H9 (cell line): ENCODE results near the gene BEST1. TPM values are rescaled to one million over a fixed set of nuclear protein-coding genes. Genes with fewer than 3 reads are reported as not detected.
A peak's percentile ranks its signal among the peaks of the same experiment; 100 is the strongest.

Experiments
- DNase-seq: peaks from one replicate; pipeline ENCODE4 v3.0.0-alpha.2; 2017
- H2AFZ ChIP-seq: one replicate; pipeline ENCODE4 v1.6.1; 2013; ENCODE audit warnings: mild to moderate bottlenecking, low read length, control low read depth, moderate library complexity
- H2AK5ac ChIP-seq: 2 replicates; pipeline ENCODE4 v1.6.1; 2013; ENCODE audit warnings: low read length, control low read depth, mixed read lengths; ENCODE audit not compliant: insufficient read length
- H2BK120ac ChIP-seq: one replicate; pipeline ENCODE4 v1.6.1; 2013; ENCODE audit warnings: low read depth, mild to moderate bottlenecking, low read length, control low read depth, inconsistent platforms; ENCODE audit not compliant: poor library complexity, severe bottlenecking
- H2BK12ac ChIP-seq: 2 replicates; pipeline ENCODE4 v1.6.1; 2013; ENCODE audit warnings: low read length, control low read depth, mixed read lengths, low read depth; ENCODE audit not compliant: insufficient read length
- H2BK15ac ChIP-seq: 2 replicates; pipeline ENCODE4 v1.6.1; 2013; ENCODE audit warnings: low read depth, low read length, control low read depth
- H2BK20ac ChIP-seq: one replicate; pipeline ENCODE4 v1.6.1; 2013; ENCODE audit warnings: low read depth, mild to moderate bottlenecking, low read length, control low read depth, inconsistent platforms; ENCODE audit not compliant: poor library complexity, severe bottlenecking
- H2BK5ac ChIP-seq: 2 replicates; pipeline ENCODE4 v1.6.1; 2013; ENCODE audit warnings: low read length, control low read depth, mixed read lengths; ENCODE audit not compliant: insufficient read length
- H3K14ac ChIP-seq: 2 replicates; pipeline ENCODE4 v1.6.1; 2013; ENCODE audit warnings: low read length, control low read depth; ENCODE audit not compliant: insufficient read depth
- H3K18ac ChIP-seq: 2 replicates; pipeline ENCODE4 v1.6.1; 2013; ENCODE audit warnings: low read depth, mild to moderate bottlenecking, mixed read lengths, low read length, control low read depth; ENCODE audit not compliant: insufficient read length
- H3K23ac ChIP-seq: 2 replicates; pipeline ENCODE4 v1.6.1; 2013; ENCODE audit warnings: low read length, control low read depth, mixed read lengths, low read depth; ENCODE audit not compliant: insufficient read length
- H3K23me2 ChIP-seq: 2 replicates; pipeline ENCODE4 v1.6.1; 2013; ENCODE audit warnings: low read depth, mild to moderate bottlenecking, mixed read lengths, low read length, control low read depth; ENCODE audit not compliant: insufficient read length, poor library complexity, severe bottlenecking
- H3K27ac ChIP-seq: 2 replicates; pipeline ENCODE4 v1.5.1; 2013; ENCODE audit warnings: low read length, control low read depth, mixed read lengths, low read depth; ENCODE audit not compliant: insufficient read length
- H3K27me3 ChIP-seq: 2 replicates; pipeline ENCODE4 v1.6.1; 2013; ENCODE audit warnings: low read length, control low read depth, inconsistent platforms; ENCODE audit not compliant: insufficient read depth
- H3K4ac ChIP-seq: 2 replicates; pipeline ENCODE4 v1.6.1; 2013; ENCODE audit warnings: low read depth, mild to moderate bottlenecking, control low read depth, inconsistent platforms, low read length, moderate library complexity
- H3K4me1 ChIP-seq: 2 replicates; pipeline ENCODE4 v1.6.1; 2013; ENCODE audit warnings: low read length, control low read depth, inconsistent platforms; ENCODE audit not compliant: insufficient read depth
- H3K4me2 ChIP-seq: 2 replicates; pipeline ENCODE4 v1.6.1; 2013; ENCODE audit warnings: low read length, control low read depth, mixed read lengths; ENCODE audit not compliant: insufficient read length, insufficient read depth
- H3K56ac ChIP-seq: 2 replicates; pipeline ENCODE4 v1.6.1; 2013; ENCODE audit warnings: low read depth, mild to moderate bottlenecking, mixed read lengths, low read length, control low read depth; ENCODE audit not compliant: insufficient read length
- H3K79me1 ChIP-seq: 2 replicates; pipeline ENCODE4 v1.6.1; 2013; ENCODE audit warnings: low read depth, mild to moderate bottlenecking, moderate library complexity, low read length, control low read depth, inconsistent platforms; ENCODE audit not compliant: insufficient read depth, poor library complexity, severe bottlenecking
- H3K79me2 ChIP-seq: 2 replicates; pipeline ENCODE4 v1.6.1; 2013; ENCODE audit warnings: low read length, control low read depth, inconsistent platforms; ENCODE audit not compliant: insufficient read depth
- H3K9ac ChIP-seq: 2 replicates; pipeline ENCODE4 v1.6.1; 2013; ENCODE audit warnings: low read length, control low read depth, mixed read lengths; ENCODE audit not compliant: insufficient read length; ENCODE audit errors: extremely low read depth
- H3K9me3 ChIP-seq: one replicate; pipeline ENCODE4 v1.6.1; 2013; ENCODE audit warnings: low read depth, low read length, inconsistent platforms; ENCODE audit not compliant: control insufficient read depth
- H3T11ph ChIP-seq: one replicate; pipeline ENCODE4 v1.6.1; 2013; ENCODE audit warnings: mild to moderate bottlenecking, low read length, control low read depth, inconsistent platforms
- H4K20me1 ChIP-seq: one replicate; pipeline ENCODE4 v1.6.1; 2013; ENCODE audit not compliant: control insufficient read depth, insufficient read length, insufficient read depth
- H4K5ac ChIP-seq: 2 replicates; pipeline ENCODE4 v1.6.1; 2013; ENCODE audit warnings: low read depth, mild to moderate bottlenecking, mixed read lengths, low read length, control low read depth; ENCODE audit not compliant: insufficient read length
- H4K8ac ChIP-seq: replicated peaks from 2 replicates; pipeline ENCODE4 v1.6.1; 2013; ENCODE audit warnings: low read length, control low read depth, mixed read lengths, low read depth; ENCODE audit not compliant: insufficient read length
- H4K91ac ChIP-seq: 2 replicates; pipeline ENCODE4 v1.6.1; 2013; ENCODE audit warnings: low read depth, mild to moderate bottlenecking, moderate library complexity, mixed read lengths, low read length, control low read depth; ENCODE audit not compliant: insufficient read length
- H3K27ac Mint-ChIP-seq, 3 experiments: 2 replicates in 2 of 3; 3 replicates in 1 of 3; pipeline ENCODE4 v1.8.0; 2020 to 2021; ENCODE audit warnings: mixed read lengths in 3 of 3, mild to moderate bottlenecking in 1 of 3, moderate library complexity in 1 of 3
- H3K27me3 Mint-ChIP-seq: 2 replicates; pipeline ENCODE4 v1.8.0; 2021; ENCODE audit warnings: low read depth, mild to moderate bottlenecking, moderate library complexity, mixed read lengths
- H3K36me3 Mint-ChIP-seq, 3 experiments: 2 replicates in 2 of 3; 3 replicates in 1 of 3; pipeline ENCODE4 v1.8.0; 2020 to 2021; ENCODE audit warnings: low read depth in 3 of 3, mixed read lengths in 3 of 3; ENCODE audit not compliant: insufficient read depth in 1 of 3
- H3K4me1 Mint-ChIP-seq, 2 experiments: 2 replicates each; pipeline ENCODE4 v1.8.0; 2020; ENCODE audit warnings: mixed read lengths in 2 of 2
- H3K4me3 Mint-ChIP-seq, 2 experiments: 2 replicates in 1 of 2; 3 replicates in 1 of 2; pipeline ENCODE4 v1.8.0; 2020 to 2021; ENCODE audit warnings: mild to moderate bottlenecking in 2 of 2, mixed read lengths in 2 of 2, moderate library complexity in 1 of 2
- H3K9me3 Mint-ChIP-seq, 2 experiments: 2 replicates in 1 of 2; 3 replicates in 1 of 2; pipeline ENCODE4 v1.8.0; 2020; ENCODE audit warnings: mild to moderate bottlenecking in 2 of 2, mixed read lengths in 2 of 2, moderate library complexity in 1 of 2
- CTCF ChIP-seq: fragments of 200-600 bp; sonication (generic); conservative IDR thresholded peaks from 3 replicates; pipeline ENCODE4 v1.8.0; 2021; ENCODE audit warnings: antibody characterized with exemption, mild to moderate bottlenecking
- WGBS: extraction: QIAGEN DNeasy Blood & Tissue Kit; methylation state at CpG from one replicate; pipeline ENCODE4 v1.1.7; 2013; ENCODE audit warnings: missing lambda C conversion rate, low lambda C conversion rate, mixed read lengths; ENCODE audit not compliant: insufficient read length; ENCODE audit errors: extremely low coverage; 5-methylcytosine and 5-hydroxymethylcytosine counted together
- total RNA-seq: library from RNA; stranded (reverse); gene quantifications from 2 replicates; pipeline ENCODE4 v1.2.1, GENCODE V29; 2021

Gene BEST1
- total RNA-seq, 1 experiment from 2014 or later = 0.24 TPM

- Histone ChIP-seq H3K9me3 (no peaks in the 10 kb centered on the region), H3K79me2 (peaks cover 14% of the 10 kb centered on the region), H3K14ac (no peak overlapping the region), H2BK5ac (no peak overlapping the region), H4K20me1 (no peaks in the 10 kb centered on the region), H3K23me2 (peaks cover 7% of the 10 kb centered on the region), H3K23ac (no peak overlapping the region), H3K79me1 (peaks cover 4% of the 10 kb centered on the region), H3K4ac (no peak overlapping the region), H3K27ac (no peak overlapping the region), H2BK120ac (no peak overlapping the region), H2AK5ac (no peak overlapping the region), H4K8ac (no peak overlapping the region), H2BK12ac (no peak overlapping the region), H3K56ac (no peak overlapping the region), H2AFZ (no peak overlapping the region), H3K27me3 (no peaks in the 10 kb centered on the region), H4K5ac (no peak overlapping the region), H4K91ac (no peak overlapping the region), H2BK20ac (no peak overlapping the region), H3K18ac (no peak overlapping the region), H3K4me2 (no peak overlapping the region), H3K9ac (no peak overlapping the region), H3T11ph (no peak overlapping the region), H2BK15ac (no peak overlapping the region), H3K4me1 (no peaks in the 10 kb centered on the region)
- Mint-ChIP-seq H3K4me1 (peaks cover 6 to 9% of the 10 kb centered on the region in 2 experiments), H3K27ac (peak overlapping the region in 2 of 3 experiments; percentile 19 to 53; a peak in 3 of 7 replicates), H3K9me3 (no peaks in the 10 kb centered on the region; a peak in 1 of 5 replicates), H3K27me3 (no peaks in the 10 kb centered on the region; the same call in 1 of the 2 replicates), H3K36me3 (peaks cover 29 to 43% (median 34%) of the 10 kb centered on the region in 3 experiments), H3K4me3 (no peak overlapping the region)
- TF ChIP-seq CTCF = no peak
- no peak for DNase-seq
- WGBS = no CpG with 5 or more reads among the region's 12 CpGs
Observed at GRCh38 chr11:61962213-61963015, 12.3 kb downstream of the BEST1 start.
